DMS153 treated with DMSO at 0.1 percent for 48 hours (cell line): ENCODE results near the gene NAT10.
"Not testable (repeated sequence)": the region's sequence is repeated elsewhere in the genome, so short reads cannot be mapped to it uniquely, and the experiment has no call there.

ENCODE experiments used
- DNase-seq: peaks from one replicate; lab custom pipeline; 2025; ENCODE audit not compliant: unreplicated experiment; lab: John Stamatoyannopoulos, UW

Gene NAT10

DNA sequence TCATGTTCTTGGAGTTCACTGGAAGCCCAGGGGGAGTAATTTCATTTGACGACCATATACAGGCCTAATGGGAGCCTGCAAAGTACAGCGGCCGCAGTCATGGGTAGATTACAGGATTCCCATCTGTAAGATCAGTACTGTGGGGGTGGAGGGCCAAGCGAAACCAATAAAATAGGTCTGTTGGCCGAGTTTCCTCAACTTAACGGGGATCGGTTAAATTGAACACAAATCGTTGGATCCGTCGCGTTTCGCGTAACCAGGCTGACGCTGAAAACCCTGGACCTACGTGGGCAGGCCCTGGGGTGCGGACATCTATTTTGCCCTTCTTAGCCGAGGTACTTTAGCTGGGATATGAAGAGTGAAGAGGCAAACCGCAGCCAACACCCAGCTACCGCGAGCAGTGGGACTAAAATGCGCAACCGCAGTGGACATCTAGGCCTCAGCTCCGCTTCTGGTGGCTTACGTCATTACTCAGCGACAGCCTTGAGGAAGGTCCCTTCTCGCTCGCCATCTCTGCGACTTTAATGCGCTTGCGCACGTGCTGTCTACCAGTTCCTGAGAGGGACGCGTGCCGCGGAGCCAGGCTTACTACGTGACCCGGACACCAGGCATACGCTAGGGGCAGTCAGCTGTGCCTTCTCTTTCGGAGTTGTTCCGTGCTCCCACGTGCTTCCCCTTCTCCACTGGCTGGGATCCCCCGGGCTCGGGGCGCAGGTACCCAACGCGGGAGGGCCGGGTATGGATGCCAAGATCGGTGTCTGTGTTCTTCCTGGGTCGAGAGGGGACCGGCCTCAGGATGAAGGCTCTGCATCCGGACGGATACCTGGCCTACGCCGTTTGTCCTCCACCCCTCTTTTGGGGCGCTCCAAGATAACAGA, at the start of gene NAT10:
TSS of gene NAT10 (plus strand) at position 551 of the 878 bp plus-strand sequence. CDS start 2,597 bp downstream, outside the sequence.
- peak; percentile 97 for DNase-seq

DNA sequence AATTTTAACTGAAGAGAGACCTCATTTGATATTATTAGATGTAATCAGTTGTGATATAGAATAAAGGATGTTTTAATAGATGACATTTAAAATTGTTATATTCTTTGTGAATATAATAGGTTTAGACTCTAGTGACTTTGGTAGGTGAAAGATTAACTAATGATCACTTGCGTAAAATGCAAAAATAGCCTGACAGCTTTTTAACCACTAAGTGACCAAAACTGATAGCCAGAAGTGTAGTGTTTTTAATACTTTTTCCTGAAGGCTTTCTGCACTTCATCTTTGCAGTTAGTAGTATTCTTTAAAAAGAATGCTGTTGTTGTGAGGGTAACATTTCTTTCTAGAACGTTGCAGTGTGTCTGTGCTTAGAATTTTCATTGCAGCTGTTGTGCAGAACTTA, 48.8 kb upstream of the NAT10 start:
- no peak for DNase-seq

DNA sequence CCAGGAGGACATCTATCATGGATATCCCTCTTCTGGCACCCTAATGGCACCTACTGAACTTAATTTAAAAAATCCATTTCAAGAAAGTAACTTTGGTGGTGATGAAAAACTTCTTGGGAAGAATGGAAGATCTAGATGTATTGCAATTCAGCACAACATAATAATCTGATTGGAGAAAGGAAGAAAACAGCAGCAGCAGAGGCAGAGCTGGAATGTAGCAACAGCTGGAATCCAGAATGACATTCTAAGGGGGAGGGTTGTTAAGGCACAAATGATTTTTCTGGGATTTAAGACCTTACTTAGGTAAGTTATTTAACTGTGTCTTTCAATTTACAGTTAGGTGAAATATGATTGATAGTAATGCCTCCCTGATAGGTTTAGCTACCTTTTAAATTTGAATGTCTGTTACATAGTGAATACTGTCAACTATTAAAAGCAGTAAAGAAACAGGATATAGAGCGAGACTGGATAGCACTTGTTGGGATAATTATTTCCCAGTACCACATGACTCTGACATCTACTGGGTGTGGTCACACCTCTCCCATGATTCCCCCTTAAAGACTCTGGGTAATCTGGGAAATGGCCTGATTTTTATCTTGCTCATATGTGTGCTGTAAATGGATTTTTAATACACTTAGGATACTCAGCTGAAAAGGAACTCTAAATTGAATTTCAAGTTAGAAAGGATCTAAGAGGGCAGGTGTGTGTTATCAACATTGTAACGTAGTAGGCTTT, 42.2 kb upstream of the NAT10 start:
- DNase-seq: no peak

DNA sequence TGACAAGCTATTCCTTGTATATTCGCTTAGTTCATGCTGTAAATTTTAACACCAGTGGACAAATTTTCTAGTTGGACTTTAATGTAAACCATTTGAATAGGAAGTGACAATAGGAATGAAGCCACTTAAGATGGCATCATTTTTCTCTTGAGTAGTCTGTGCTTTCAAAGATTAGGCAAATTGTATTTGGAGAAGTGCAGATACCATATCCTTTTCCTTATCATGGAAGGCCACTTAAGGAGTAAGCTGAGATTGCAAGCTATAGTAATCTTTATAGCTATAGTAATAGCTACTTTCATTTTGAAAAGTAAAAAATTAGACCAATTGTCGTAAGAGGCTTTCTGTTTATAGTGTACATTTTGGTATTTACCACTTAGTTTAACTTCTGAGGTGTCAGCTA, 41.1 kb upstream of the NAT10 start:
- DNase-seq: no peak

DNA sequence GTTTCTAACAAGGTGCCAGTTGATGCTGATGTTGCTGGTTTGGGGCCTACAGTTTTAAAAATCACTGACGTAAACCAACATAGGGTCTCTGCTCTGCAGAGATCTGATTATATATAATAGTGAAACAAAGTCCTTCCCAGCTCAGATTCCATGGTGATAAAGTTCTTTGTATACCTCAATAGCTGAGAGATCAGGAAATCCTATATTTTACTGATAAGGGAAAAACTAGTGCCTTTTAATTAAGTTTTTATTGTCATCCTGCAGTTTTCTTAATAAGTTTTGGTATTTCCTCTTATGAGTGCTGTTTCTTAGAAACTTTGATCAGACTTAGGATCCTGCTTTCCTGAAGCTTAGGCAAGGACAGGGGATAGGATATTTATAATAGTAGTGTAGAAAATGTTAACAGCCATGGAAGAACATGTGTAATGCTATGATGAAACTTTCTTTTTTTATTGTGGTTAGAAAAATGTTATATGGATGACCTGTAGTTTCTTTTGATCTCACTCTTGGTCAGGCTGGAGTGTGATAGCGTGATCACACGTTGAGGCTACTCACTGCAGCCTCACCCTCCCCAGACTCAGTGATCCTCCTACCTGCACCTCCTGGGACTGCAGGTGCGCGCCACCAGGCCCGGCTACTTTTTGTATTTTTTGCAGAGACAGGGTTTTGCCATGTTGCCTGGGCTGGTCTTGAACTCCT, 39.8 kb upstream of the NAT10 start:
- no peak for DNase-seq

DNA sequence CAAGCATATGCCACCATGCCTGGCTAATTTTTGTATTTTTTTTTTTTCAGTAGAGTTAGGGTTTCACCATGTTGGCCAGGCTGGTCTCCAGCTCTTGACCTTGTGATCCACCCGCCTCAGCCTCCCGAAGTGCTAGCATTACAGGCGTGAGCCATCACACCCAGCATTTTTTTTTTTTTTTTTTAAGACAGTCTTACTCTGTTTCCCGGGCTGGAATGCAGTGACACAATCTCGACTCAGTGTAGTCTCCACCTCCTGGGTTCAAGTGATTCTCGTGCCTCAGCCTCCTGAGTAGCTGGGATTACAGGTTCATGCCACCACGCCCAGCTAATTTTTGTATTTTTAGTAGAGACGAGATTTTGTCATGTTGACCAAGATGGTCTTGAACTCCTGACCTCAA, 38.7 kb upstream of the NAT10 start:
- not testable (repeated sequence) for DNase-seq

DNA sequence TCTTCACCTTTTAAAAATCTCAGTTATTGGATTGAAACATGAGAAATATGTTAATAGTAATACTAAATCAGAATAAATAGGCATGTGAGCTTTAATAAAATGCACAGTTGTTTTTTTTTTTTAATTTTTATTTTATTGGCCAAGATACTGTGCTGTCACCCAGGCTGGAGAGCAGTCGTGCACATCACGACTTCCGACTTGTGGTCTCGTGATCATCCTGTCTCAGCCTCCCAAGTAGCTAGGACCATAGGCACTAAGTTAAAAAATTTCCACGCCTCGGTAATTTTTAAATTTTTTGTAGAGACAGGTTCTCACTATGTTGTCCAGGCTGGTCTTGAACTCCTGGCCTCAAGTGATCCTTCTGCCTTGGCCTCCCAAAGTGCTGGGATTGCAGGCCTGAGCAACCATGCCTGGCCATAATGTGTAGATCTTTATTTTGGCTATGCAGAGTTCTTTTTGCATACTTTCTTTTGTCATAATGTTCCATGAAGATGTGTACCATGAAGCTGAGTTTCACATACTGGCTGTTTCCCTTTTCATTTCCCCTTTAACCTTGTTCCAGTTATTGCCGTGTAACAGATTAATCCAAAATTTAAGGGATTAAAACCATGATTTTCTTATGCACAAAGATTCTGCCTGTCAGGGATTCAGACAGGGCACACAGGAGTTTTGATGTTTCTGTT, 37.9 kb upstream of the NAT10 start:
- no peak for DNase-seq

DNA sequence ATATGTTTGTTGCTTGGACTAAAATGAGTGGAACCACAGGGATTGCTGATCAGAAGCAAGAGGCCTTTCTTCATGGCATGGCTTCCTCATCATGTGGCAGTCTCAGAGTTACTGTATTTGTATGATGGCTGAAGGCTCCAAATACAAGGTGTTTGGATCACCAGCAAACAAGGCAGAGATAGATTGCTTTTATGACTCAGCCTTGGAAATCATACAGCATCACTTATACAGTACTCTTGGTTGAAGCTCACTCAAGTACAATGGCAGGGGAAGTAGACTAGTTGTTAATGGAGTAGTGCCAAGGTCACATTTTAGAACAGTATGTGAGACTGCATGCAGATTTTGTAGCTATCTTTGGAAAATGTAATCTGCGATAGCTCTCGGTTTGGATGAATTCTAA, 37.3 kb upstream of the NAT10 start:
- no peak for DNase-seq

DNA sequence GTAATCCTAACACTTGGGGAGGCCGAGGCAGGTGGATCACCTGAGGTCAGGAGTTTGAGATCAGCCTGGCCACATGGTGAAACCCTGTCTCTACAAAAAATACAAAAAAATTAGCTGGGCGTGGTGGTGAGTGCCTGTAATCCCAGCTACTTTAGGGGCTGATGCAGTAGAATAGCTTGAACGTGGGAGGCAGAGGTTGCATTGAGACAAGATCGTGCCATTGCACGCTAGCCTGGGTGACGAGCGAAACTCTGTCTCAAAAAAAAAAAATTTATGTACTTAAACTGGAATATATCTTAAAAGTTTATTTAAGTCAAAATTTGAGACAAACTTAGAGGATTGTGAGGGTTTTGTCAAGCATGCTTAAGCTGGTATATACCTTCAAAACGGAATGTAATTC, 34.1 kb upstream of the NAT10 start:
- not testable (repeated sequence) for DNase-seq

DNA sequence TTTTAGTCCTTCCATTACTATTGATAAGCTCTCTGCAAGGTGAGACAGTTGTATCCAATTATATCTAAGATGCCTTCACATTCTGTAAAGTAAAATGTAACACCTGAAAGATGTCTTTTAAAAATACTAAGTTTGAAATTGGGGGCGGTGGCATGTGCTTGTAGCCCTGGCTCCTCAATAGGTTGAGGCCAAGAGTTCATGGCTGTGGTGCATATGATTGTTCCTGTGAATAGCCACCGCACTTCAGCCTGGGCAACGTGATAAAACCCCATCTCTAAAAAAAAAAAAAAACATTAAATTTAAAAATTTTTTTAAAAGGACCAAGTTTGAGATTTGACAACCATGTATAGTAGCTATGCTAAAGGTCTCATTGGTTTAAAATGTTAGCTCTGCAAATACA, 33.4 kb upstream of the NAT10 start:
- DNase-seq: no peak

DNA sequence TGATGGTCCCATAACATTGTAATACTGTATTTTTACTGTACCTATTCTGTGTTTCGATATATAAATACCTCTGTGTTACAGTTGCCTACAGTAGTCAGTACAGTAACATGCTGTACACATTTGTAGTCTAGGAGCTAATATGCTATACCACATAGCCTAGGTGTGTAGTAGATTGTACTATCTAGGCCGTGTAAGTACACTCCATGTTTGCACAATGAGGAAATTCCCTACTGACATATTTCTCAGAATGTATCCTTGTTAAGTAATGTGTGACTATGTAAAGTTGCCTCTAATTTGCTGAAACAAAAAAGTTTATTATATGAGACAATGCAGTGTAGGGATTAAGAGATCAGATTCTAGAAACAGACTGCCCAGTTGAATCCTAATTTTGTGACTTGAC, 32.6 kb upstream of the NAT10 start:
- DNase-seq: no peak

DNA sequence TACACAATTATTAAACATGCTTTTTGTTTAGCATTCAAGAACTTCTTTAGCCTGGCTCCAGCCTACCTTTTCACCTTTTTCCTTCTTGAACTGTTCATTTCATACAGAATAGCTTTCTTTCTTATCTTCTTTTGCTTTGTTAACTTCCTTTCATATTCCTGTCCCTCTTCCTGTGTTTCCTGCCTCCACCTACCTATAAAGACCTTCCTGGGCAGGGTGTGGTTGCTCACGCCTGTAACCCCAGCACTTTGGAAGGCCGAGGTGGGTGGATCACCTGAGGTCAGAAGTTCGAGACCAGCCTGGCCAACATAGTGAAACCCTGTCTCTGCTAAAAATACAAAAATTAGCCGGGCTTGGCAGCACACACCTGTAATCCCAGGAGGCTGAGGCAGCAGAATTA, 31.0 kb upstream of the NAT10 start:
- no peak for DNase-seq

DNA sequence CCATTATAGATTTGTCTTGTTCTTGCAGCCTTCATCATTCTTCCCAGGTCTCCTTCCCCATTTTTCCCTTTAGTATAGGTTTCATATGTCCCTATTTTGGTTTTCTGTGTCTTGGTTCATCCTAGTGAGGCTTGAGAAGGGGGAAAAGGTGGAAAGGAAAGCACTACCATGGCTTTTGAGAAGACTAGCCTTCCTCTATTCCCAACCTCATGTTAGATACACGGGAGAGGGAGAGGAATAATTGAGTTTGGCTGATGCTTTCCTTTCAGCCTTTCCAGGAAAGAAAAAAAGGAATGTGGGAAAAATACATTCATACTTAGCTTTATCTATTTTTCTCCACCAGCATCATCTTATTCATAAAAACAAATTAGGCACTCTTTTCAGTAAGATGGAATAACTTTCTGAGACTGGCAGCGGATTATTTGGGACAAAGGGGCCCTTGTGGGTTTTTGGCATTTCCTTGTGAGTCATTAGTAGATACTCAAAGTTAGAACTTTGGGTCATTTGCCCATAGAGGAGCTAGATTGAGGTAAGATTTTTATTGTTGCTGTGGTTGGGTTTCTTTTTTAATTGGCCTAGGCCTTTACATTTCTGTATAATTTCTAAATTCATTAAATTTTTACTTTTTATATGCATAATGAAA, 30.1 kb upstream of the NAT10 start:
- no peak for DNase-seq

DNA sequence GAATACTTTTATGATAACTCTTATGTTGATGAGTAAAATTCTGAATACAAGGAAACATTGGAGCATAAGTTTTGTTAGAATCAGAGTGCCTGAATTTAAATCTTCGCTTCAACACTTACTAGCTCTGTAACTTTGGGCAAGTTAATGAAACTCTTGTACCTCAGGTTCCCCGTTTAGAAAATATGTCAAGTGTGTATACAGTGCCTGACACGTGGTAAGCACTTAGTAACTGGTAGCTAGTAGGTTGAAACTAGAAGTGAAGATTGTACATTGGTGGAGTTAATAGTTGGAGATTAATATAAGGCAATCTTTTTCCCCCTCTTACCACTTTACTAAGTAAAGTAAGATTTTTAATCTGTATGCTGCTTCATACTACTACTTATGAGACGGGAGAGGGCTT, 24.8 kb upstream of the NAT10 start:
- DNase-seq: no peak

DNA sequence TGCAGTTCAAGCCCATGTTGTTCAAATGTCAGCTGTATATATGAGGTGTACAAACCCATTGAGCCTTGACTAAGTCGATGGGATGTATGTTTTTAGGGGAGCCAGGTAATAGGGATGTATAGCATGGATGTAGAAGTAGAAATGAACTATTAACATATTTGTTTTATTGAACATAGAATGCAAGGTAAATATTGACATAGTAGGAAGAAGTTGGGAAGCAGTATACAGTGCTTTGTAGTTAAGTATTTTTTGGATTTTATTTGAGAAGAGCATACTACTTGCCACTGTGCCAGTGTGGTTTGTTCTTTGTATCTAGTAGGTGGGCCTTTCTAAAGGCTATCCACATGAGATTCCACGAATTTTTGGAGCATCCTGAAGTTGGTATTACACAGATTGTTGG, 20.8 kb upstream of the NAT10 start:
- no peak for DNase-seq

DNA sequence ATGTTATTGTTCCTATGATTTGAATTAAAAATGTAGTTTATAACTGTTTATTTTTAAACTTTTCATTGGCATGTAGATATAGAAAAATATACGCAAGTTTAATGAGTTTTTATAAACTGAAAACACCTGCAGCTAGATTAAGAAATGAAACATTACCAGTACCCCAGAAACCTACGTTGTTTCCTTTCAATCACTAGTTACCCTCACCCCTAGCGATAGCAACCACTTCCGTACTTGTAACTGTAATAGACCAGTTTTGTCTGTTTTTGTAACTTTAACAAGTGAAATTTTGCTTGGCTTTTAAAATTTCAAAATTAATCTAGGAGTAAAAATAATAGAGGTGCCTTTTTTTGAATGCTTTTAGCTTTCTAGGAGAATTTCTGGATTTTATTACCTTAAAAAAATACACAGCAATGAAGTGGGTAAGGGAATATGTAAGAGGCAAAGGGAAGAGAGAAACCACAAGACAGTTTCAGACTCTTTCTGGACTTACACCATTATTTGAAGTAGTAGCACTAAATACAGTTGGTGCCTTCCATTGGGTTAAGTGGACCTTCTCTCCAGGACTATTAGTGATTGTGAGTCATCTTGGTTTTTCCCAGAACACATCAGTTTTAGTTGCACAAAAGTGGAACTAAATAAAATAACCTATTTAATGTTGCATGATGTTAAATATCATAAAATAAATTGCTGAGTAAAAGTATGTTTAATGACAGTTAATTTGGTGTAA, 18.7 kb upstream of the NAT10 start:
- no peak for DNase-seq

DNA sequence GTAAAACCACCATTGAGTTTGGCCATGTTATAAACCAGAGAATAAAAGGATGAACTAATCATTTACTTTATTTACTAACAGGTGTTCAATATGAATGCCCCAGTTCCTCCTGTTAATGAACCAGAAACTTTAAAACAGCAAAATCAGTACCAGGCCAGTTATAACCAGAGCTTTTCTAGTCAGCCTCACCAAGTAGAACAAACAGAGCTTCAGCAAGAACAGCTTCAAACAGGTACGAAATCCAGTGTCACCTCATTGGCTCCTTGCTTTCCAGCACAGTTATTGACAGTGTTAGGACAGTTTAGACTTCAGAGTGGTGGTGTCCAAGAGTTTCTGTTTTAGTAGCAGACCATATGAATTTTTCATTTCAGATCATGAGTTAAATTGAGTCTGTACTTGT, 13.6 kb upstream of the NAT10 start:
- DNase-seq: no peak

DNA sequence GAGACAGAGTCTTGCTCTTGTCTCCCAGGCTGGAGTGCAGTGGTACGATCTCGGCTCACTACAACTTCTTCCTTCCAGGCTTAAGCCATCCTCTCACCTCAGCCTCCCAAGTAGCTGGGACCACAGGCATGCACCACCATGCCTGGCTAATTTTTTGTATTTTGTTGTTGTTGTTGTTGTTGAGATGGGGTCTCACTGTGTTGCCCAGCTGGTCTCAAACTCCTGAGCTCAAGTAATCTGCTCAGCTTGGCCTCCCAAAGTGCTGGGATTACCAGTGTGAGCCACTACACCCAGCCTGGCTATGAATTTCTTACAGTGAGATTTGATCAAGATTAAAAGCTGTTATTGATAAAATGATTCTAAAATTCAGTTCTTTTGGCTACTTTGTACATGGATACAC, 10.5 kb upstream of the NAT10 start:
- DNase-seq: not testable (repeated sequence)

DNA sequence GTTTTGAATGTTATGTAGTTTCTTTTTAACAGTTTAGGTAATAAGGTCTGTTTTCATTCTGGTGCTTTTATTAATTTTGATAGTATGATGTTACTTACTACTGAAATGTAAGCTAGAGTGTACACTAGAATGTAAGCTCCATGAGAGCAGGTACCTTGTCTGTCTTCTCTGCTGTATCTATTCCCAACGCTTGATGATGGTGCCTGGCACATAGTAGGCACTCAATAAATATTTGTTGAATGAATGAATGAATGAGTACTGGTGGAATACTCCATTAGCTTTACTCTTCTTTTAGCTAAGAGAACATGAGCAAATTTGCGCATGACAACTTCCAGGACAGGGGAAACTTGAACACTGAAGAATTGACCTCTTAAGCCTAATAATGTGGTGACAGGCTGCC, 6.6 kb upstream of the NAT10 start:
- no peak for DNase-seq

DNA sequence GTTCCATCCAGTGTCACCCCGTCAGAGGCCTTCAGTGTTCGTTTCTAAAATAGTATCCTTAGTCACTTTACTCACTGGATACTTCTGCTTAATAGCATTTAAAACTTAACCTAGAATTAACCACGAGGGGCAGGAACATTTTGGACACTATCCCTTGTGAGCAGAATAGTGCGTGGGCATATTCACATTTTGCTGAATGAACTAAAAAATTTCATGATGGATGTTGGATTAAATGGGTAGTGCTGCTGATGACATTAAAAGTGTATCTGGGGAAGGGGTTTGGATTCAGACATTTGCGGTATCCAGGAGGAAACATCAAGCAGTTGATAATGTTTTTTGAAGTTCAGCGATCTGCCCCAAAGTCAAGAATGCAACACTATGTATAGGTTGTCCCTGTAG, 750 bp upstream of the NAT10 start:
- DNase-seq: no peak
